KG1 (cell line): Measurements from ENCODE around the gene CRX.
A peak's percentile ranks its signal among the peaks of the same experiment; 100 is the strongest.
"Not testable (repeated sequence)": the region's sequence is repeated elsewhere in the genome, so short reads cannot be mapped to it uniquely, and the experiment has no call there.

Experiments used
- DNase-seq: peaks from one replicate; lab custom pipeline; 2025; lab: John Stamatoyannopoulos, UW

Gene CRX

DNA sequence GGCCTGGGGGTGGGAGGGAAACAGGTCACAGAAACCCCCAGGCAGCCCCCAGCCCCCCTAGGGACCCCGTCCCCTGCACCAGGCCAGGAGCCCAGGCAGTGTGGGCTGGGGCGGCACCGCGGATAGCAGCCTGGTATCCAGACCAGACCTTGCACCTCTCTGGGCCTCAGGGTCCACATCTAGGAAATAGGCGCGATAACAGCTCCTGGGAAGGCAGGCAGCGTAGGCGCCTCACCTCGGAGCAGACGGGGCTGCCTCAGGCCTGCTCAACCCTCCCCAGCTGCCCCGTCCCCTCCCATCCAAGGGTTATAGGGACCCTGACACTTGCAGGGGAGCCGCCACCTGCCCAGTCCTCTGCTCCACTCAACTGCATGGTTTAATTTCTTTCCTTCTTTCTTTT lies 18.1 kb upstream of the CRX start:
- not testable (repeated sequence) for DNase-seq

DNA sequence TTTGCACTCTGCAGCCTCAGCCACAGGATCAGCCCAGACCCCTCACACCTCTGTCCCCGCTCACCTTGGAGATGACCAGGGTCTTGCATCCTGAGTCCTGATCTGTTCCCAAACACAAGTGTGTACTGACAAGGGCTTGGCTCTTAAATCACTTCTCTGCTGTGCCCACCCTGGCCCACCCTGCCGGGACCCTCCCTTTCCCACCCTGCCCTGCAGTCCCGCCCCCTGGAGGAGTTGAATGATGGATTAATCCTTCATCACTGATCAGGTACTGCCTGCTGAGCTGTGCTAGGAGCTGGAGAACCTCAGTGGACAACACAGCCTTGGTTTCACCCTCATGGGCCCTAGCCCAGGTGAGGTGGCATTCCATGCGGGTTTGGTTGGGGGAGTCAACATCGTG lies 17.3 kb upstream of the CRX start, which contains the start of gene TPRX1:
Gene TPRX1, minus strand, starts transcription at position 101 of the 400 bp plus-strand sequence. Its CDS starts 12 bp downstream, at position 89.
- DNase-seq, result not testable (repeated sequence)

DNA sequence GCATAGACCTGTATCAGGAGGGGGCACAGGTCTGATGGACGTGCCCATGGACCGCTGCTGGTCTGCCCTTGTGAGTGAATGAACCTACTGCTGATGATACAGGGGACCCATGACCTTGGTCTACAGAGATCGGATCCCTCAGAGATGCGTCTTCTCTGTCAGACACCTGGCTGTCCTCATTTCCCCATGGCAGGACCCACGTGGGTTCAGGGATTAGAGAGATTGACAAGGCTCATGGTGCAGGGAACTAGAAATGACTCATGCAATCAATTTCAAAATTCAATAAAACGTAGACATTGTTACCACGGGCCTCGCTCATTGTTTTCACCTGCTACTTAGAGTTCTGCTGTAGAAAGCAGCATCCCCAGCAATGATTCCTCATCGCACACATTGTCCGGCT lies 16.4 kb upstream of the CRX start:
- DNase-seq, result no peak

DNA sequence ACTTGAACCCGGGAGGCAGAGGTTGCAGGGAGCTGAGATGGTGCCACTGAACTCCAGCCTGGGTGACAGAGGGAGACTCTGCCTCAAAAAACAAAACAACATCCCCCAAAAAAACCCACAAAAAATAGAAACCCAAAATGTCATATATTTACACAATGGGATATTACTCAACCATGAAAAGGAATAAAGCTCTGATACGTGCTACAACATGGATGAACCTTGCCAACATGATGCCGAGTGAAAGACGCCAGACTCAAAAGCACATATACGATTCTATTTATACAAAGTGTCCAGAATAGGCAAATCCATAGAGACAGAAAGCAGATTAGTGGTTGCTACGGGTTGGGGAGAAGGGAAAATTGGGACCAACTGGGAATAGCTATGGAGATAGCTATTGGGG lies 15.3 kb upstream of the CRX start:
- no peak for DNase-seq

DNA sequence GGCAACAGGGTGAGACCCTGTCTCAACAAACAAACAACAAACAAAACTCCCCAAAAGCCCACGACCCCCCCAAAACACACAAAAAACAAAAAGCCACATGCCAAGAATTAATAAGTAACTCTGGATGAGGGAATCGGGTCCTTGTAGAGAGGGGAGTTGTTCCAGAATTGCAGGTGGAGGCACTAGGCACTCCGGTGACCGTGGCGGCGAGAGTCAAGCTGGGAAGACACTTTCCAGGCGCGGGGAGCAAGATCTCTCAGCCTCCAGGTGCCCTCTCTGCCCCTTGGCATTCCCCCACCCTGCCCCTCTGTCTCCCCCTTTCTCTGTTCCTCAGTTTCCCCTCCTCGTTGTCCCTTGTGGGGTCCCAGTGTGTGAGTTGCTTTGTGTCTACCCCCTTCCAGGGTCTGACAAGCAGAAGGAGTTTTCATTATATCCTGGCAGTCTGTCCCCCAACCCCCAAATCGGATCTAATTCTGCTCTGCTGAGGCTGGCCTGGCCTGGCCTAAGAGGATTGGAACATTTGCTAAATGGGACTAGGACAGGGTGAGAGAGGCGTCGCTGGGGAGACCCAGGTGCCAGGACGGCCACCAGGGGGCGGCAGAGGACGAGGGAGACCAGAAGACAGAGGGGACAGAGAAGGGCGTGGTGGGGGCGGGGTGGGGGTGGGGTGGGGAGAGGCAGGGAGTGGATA lies 8.3 kb upstream of the CRX start:
- DNase-seq, result peak; percentile 12

DNA sequence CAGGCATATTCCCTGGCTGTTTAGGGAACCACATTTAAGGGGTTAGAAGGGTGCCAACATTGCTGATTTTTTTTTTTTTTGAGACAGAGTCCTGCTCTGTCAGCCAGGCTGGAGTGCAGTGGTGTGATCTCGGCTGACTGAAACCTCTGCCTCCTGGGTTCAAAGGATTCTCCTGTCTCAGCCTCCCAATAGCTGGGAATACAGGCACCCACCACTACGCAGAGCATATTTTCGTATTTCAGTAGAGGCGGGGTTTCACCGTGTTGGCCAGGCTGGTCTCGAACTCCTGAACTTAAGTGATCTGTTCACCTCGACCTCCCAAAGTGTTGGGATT lies 7.8 kb upstream of the CRX start:
- no peak for DNase-seq

DNA sequence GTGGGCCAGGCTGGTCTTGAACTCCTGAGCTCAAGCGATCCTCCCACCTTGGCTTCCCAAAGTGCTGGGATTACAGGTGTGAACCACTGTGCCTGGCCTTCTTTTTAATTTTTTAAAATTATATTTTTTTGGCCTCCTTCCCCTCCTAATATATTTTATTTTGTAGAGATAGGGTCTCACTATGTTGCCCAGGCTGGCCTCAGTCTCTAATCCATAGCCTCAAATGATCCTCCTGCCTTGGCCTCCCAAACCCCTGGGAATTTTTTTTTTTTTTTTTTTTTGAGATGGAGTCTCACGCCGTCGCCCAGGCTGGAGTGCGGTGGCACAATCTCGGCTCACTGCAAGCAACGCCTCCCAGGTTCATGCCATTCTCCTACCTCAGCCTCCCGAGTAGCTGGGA lies 5.5 kb upstream of the CRX start:
- DNase-seq, result not testable (repeated sequence)

DNA sequence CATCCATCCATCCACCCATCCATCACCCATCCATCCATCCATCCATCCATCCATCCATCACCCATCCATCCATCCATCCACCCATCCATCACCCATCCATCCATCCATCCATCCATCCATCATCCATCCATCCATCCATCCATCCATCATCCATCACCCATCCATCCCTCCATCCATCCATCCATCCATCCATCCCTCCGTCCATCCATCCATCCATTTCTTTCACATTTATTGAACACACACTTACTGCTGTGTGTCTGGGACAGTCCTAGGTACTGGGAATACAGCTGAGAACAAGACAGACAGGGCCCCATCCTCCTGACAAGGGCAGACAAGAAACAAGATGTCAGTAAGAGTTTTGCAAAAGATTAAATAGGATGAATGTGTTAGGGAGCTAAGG lies 3.5 kb upstream of the CRX start:
- DNase-seq, result not testable (repeated sequence)

DNA sequence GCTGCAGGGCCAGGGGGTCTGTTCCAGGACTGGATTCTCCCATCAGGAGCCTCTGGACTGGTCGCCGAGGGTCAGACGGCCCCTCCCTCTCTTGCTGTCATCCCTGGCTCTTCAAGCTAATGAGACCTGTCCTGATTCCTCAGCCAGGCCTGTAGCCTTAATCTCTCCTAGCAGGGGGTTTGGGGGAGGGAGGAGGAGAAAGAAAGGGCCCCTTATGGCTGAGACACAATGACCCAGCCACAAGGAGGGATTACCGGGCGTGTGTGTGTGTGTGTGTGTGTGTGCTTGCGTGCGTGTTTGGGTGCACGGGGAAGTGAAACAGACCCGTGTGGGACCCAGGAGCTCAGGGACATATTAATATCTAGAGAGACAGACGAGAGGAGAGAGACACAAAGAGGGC lies 1.9 kb upstream of the CRX start:
- no peak for DNase-seq

DNA sequence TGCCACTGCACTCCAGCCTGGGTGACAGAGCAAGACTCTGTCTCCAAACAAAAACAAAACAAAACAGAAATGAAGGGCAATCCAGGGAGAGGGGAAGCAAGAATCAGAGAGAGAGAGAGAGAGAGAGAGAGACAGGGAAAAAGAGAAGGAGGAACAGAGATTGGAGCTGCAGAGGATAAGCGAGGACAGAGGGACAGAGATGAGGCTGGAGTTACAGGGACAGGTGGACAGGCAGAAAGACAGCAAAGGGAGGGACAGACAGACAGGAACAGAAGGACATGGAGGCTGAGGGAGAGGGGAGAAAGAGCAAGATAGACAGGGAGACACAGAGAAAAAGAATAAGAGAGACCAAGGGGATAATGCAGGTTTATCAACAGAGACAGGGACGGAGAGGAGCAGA lies 1.3 kb upstream of the CRX start:
- no peak for DNase-seq

DNA sequence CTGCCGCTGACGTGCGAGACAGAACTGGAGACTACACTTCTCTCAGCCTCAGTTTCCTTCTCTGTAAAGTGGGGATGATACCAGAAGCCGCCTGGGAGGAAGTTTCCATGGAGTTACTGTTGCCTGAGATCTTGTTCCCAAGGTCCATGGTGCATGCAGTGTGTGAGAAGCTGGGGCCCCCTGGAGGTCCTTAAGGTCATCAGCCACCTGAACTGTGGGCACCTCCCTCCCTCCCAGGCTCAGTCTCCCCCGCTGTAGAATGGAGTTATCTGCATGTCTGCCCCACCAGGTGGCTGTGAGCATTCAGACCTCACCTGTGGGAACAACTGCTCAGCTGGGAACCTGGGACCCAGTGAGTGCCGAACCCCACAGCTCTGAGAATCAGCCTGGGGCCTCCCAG lies 2.7 kb downstream of the CRX start:
- no peak for DNase-seq

DNA sequence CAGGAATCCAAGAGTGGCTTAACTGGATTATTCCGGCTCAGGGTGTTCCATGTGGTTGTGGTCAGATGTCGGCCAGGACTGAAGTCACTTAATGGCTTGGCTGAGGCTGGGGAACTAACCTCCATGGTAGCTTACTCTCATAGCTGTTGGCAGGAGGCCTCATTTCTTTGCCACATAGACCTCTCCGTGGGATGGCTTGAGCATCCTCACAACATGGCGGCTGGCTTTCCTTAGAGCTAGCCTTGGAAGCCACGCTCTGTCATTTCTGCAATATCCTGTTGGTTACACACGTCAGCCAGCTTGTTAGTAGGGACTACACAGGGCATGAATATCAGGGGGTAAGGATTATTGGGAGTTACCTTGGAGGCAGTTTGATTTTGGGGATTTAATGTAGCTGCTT lies 5.1 kb downstream of the CRX start:
- no peak for DNase-seq

DNA sequence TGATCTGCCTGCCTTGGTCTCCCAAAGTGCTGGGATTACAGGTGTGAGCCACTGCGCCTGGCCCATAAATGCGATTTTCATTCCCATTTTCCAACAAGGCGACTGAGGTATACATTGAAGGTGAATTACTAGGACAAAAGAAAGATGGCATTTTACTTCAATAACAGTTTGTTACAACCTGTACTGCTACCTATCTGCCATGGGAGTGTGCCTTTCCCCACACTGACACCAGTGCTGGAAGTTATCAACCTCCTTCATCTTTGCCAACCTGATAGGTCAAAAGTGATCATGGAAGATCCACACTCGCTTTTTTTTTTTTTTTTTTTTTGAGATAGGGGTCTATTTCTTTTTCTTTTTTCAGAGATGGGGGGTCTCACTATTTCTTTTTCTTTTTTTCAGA lies 11.0 kb downstream of the CRX start:
- DNase-seq, result no peak

DNA sequence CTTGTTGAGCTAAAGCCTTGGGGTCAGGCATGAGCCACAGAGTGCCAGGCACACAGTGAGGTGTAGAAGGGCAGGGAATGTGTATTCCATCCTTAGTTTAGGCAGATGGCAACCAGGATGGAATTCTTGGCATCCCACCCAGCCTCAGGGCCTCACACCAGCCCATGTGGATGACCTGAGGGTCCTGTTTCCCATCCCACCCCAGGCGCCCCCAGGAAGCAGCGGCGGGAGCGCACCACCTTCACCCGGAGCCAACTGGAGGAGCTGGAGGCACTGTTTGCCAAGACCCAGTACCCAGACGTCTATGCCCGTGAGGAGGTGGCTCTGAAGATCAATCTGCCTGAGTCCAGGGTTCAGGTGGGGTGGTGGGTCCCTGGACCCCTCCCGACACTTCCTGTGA lies 14.3 kb downstream of the CRX start:
- no peak for DNase-seq

DNA sequence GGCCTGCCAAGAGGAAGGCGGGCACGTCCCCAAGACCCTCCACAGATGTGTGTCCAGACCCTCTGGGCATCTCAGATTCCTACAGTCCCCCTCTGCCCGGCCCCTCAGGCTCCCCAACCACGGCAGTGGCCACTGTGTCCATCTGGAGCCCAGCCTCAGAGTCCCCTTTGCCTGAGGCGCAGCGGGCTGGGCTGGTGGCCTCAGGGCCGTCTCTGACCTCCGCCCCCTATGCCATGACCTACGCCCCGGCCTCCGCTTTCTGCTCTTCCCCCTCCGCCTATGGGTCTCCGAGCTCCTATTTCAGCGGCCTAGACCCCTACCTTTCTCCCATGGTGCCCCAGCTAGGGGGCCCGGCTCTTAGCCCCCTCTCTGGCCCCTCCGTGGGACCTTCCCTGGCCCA lies 17.7 kb downstream of the CRX start:
- no peak for DNase-seq

DNA sequence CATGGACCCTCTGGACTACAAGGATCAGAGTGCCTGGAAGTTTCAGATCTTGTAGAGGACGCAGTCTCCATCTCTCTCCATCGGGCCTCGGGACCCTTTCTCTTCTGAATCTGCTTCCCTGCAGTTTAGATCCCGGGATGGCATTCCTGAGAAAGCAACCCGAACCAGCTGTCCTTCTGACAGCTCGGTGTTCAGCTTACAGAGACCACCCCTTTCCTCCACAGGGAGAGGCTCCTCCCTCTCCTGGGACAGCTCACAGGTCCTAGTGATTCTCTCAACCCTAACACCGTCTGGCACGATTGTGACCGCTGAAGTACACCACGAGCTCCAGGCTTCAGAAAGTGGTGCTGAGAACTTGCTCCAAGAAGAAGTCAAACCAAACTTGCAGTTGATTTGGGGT lies 18.2 kb downstream of the CRX start:
- DNase-seq, result no peak

DNA sequence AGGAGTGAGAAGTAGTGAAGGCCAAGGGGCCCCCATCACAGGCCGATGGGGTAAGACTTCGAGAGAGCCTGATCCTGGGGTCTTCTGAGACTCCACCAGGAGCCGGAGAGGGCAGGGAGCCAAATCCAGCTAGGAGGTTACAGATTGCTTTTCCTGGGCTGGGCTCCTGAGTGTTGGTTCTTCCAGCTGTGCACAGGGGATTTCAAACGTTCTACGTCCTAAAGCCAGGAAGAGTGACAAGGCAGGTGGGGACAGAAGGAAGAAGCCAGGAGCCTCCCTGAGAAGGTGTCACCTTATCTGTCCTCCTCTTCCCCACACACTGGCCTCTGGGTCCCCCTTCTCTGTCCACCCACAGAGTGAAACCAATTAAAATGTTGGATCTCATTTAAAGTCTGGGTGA lies 21.2 kb downstream of the CRX start:
- no peak for DNase-seq

DNA sequence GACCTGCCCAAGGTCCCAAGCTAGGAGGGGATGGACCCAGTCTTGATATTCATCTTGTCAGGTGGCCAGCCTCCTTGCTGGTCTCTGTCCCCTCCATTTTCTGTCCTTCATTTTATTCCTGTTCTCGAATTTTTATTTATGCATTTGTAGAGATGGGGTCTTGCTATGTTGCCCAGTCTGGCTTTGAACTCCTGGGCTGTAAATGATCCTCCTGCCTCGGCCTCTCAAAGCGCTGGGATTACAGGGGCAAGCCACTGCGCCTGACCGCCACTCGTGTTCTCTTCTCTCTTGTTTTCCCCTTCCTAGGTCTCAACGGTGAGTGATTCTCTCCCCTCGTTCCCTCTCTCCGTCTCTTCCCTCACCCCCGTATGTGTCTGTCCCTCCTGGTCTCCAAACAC lies 26.7 kb downstream of the CRX start:
- DNase-seq, result no peak

DNA sequence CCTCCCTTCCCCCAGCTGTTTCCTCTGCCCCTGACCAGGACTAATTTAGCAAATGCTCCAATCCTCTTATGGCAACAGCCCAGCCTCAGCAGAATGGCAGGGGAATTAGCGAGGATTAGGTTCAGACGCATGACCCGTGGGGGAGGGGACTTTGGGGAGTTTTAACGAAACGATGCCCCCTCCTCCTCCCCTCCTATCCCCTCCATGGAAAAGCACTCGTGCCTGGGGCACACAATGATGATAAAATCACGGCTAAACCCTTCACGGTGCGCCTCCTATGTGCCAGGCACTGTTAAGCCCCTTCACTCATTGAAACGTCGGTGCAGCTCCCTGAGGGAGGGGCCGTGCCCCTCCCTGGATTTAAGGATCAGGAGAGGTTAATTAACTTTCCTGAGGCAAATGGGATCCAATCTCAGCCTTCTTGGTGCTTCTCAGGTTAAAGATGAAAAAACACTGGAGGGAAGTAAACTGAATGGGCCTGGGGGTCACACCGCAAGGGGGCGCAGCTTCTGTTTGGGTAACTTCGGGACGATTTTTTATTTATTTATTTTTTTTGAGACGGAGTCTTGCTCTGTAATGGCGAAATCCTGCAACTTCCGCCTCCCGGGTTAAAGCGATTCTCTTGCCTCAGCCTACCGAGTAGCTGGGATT lies 27.2 kb downstream of the CRX start:
- no peak for DNase-seq

DNA sequence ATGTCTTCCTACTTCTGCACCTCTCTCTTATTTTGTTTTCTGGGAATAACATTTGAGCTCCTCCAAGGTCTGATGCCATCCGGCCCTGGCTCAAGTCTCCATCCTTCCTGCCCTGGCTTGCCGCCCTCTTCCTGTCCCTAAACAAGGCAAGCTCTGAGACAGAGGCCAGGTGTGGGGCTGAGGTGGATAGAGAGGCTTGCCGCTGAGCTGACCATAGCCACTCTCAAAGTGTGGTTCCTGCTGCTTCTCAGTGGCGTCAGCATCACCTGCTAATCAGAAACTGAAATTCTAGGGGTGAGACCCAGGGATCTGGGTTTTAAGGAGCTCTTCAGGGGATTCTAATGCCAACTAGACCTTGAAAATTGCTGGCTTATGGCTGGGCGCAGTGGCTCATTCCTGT lies 31.3 kb downstream of the CRX start:
- DNase-seq, result no peak

DNA sequence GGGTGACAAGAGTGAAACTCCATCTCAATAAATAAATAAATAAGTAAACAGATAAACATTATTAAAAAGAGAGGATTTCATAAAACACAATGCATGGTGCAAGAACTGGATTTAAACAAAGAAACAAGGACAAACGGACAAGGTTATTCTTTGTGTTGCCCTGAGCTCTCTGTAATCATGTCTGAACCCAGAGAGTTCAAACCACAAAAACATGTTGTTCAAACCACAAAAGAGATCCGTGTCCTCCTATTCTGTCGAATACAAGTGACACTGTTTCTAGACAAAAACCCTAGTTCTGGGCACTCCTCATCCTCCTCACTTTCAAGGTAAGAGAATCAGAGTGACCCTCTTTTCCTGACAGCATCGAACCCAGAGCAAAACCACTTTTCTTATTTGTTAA lies 32.7 kb downstream of the CRX start:
- no peak for DNase-seq

DNA sequence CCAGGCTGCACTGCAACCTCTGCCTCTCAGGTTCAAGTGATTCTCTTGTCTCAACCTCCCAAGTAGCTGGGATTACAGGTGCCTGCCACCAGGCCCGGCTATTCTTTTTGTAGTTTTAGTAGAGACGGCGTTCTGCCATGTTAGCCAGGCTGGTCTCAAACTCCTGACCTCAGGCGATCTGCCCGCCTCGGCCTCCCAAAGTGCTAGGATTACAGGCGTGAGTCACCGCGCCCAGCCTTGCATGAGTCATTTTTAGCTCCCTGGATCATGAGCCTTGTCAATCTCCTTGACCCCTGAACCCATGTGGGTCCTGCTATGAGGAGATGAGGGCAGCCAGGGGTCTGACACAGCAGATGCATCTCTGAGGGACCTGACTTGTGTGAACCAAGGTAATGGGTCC lies 36.5 kb downstream of the CRX start:
- not testable (repeated sequence) for DNase-seq

DNA sequence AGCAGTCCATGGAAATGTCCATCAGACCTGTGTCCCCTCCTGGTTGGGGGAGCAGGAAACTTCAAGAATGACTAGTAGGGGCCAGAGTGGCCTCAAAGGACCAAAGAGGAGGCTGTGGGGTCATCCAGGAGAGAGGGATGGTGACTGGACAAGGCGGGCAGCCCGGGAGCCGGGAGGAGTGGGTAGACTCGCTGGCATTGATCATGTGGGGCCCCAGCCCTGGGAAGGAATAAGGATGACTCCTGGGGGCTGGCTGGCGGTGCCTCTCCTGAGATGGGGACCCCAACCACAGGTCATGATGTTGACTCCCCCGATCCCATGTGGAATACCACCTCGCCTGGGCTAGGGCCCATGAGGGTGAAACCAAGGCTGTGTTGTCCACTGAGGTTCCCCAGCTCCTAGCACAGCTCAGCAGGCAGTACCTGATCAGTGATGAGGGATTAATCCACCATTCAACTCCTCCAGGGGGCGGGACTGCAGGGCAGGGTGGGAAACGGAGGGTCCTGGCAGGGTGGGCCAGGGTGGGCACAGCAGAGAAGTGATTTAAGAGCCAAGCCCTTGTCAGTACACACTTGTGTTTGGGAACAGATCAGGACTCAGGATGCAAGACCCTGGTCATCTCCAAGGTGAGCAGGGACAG lies 37.0 kb downstream of the CRX start, which contains the start of gene TPRX2:
Gene TPRX2, plus strand, starts transcription at position 590 of the 640 bp plus-strand sequence. Its CDS starts 12 bp downstream, at position 602.
- DNase-seq, result not testable (repeated sequence)
